ENCODE data around the gene LPP.
"Not testable (repeated sequence)": the region's sequence is repeated elsewhere in the genome, so short reads cannot be mapped to it uniquely, and the experiment has no call there.

The LPP gene

DNA sequence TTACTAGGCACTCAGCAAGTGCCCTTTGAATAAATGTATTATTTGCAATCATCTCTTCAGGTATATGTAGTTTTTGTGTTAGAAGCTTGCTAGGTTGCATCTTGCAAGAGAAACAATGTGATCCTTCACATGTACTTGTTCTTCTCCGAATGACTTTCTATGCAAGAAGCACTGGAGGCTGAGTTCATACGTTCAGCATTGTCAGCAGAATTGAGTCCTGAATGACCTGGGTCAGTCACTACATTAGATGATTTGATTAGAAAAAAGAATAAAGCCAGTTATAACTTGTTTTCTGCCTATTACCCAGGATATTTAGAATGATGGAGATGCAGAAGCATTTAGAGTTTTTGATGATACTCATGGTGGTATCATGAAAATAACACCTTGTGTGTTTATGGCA, 538.7 kb downstream of the LPP start:
- DNase-seq = no peak
- Histone ChIP-seq H3K4me3 (ENCODE audit: insufficient read depth, low read depth, low read length, poor library complexity, severe bottlenecking) (no peak overlapping the region), H3K4me1 (ENCODE audit: control insufficient read depth, insufficient read depth, low read length, poor library complexity, severe bottlenecking) (no peaks in the 10 kb centered on the region), H3K27me3 (replicated peaks; ENCODE audit: control insufficient read depth, insufficient read depth, low read length, poor library complexity, severe bottlenecking) (no peaks in the 10 kb centered on the region), H3K9me3 (ENCODE audit: control insufficient read depth, low read length) (no peaks in the 10 kb centered on the region), H3K36me3 (ENCODE audit: control insufficient read depth, insufficient read depth, low read length) (no peaks in the 10 kb centered on the region), H3K27ac (ENCODE audit: insufficient read depth, low read length, poor library complexity, severe bottlenecking) (no peak overlapping the region)

DNA sequence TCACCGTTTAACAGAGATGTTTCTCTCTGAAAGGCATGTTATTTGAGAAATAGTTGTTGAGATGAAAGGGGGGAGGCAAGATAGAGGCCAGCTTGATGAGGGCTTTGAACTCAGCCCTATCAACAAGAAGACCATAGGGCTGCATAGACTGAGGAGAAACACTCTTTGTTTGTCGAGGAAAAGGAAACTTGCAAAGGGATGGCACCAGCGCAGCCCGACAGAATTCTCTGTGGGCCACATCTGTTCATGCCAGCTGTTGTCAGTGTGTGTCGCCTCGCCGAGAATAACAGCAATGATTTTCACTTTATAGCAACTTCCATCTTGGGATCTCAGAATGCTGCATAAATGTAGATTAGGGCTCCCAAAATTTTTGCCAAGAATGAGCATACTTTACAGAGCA, 539.5 kb downstream of the LPP start:
- H3K4me1 ChIP-seq (ENCODE audit: control insufficient read depth, insufficient read depth, low read length, poor library complexity, severe bottlenecking) = no peaks in the 10 kb centered on the region
- no peaks in the 10 kb centered on the region for H3K27me3 ChIP-seq (replicated peaks; ENCODE audit: control insufficient read depth, insufficient read depth, low read length, poor library complexity, severe bottlenecking)
- no peaks in the 10 kb centered on the region for H3K9me3 ChIP-seq (ENCODE audit: control insufficient read depth, low read length)
- no peaks in the 10 kb centered on the region for H3K36me3 ChIP-seq (ENCODE audit: control insufficient read depth, insufficient read depth, low read length)
- no peak overlapping the region for H3K4me3 ChIP-seq (ENCODE audit: insufficient read depth, low read depth, low read length, poor library complexity, severe bottlenecking)
- DNase-seq = no peak
- no peak overlapping the region for H3K27ac ChIP-seq (ENCODE audit: insufficient read depth, low read length, poor library complexity, severe bottlenecking)

DNA sequence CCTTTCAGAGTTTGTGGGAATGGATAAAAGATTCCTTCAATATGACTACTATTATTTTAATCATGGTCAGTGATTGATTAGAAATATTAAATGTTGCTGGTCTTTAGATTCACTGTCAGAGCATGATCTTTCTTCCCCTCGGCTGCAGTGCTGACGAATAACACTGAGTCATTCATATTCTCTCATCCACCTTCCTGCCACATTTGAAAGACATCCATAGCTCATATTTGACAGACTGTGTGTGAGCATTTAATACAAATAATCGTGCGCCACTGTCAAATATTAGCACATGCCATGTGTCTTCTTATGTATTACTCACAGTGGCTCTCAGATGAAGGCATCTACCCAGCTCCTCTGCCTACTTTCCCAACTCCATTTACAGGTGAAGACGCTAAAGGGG, 541.3 kb downstream of the LPP start:
- DNase-seq = no peak

DNA sequence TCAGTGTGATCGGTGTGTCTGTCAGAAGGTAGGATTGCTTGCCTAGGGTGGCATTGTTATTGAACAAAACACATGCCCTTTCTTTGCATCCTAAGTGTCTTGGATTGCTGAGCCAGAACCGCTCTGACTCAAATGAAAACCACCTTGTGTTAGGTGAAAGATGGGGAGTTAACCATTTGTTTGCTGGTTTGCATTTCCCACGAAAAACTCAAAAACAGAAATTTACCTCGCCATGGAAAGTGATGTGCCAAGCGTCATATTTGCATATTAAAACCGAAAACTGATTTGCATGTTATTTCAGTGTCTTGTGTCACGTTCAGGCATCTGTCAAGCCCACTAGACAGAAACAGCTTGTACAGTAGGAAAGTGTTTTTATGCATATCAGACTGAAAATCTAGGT, 543.2 kb downstream of the LPP start:
- H3K36me3 ChIP-seq (ENCODE audit: control insufficient read depth, insufficient read depth, low read length) = no peaks in the 10 kb centered on the region
- H3K4me3 ChIP-seq (ENCODE audit: insufficient read depth, low read depth, low read length, poor library complexity, severe bottlenecking) = no peak overlapping the region
- H3K9me3 ChIP-seq (ENCODE audit: control insufficient read depth, low read length) = no peaks in the 10 kb centered on the region
- no peak overlapping the region for H3K27ac ChIP-seq (ENCODE audit: insufficient read depth, low read length, poor library complexity, severe bottlenecking)
- H3K27me3 ChIP-seq (replicated peaks; ENCODE audit: control insufficient read depth, insufficient read depth, low read length, poor library complexity, severe bottlenecking) = no peaks in the 10 kb centered on the region
- DNase-seq = no peak
- no peaks in the 10 kb centered on the region for H3K4me1 ChIP-seq (ENCODE audit: control insufficient read depth, insufficient read depth, low read length, poor library complexity, severe bottlenecking)

More for the DNA sequence above, 541.3 kb downstream of the LPP start:
- H3K4me3 ChIP-seq (ENCODE audit: insufficient read depth, low read depth, low read length, poor library complexity, severe bottlenecking) = no peak overlapping the region
- no peaks in the 10 kb centered on the region for H3K4me1 ChIP-seq (ENCODE audit: control insufficient read depth, insufficient read depth, low read length, poor library complexity, severe bottlenecking)
- no peaks in the 10 kb centered on the region for H3K9me3 ChIP-seq (ENCODE audit: control insufficient read depth, low read length)
- no peaks in the 10 kb centered on the region for H3K27me3 ChIP-seq (replicated peaks; ENCODE audit: control insufficient read depth, insufficient read depth, low read length, poor library complexity, severe bottlenecking)
- H3K27ac ChIP-seq (ENCODE audit: insufficient read depth, low read length, poor library complexity, severe bottlenecking) = no peak overlapping the region
- no peaks in the 10 kb centered on the region for H3K36me3 ChIP-seq (ENCODE audit: control insufficient read depth, insufficient read depth, low read length)

DNA sequence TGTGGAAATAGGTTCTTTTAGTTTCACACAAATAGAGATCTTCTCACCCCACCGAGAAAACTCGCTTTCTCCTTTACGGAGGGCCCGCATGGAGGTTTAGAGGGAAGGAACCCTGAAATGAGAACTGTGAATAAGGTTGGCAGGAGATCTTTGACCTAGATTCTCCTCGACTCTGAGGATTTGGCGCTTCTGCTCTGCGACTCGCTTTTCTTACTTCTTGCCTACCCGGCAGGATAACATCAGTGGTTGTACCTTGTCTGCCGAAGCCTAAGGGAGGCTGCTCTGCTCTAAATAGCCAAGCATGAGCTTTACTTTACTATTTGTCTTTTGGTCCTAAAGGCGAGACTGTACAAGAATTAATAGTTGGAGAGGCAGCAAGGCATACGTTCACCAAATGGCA, 544.5 kb downstream of the LPP start:
- H3K4me3 ChIP-seq (ENCODE audit: insufficient read depth, low read depth, low read length, poor library complexity, severe bottlenecking) = no peak overlapping the region
- no peak for DNase-seq
- H3K36me3 ChIP-seq (ENCODE audit: control insufficient read depth, insufficient read depth, low read length) = no peaks in the 10 kb centered on the region
- no peaks in the 10 kb centered on the region for H3K9me3 ChIP-seq (ENCODE audit: control insufficient read depth, low read length)
- no peaks in the 10 kb centered on the region for H3K4me1 ChIP-seq (ENCODE audit: control insufficient read depth, insufficient read depth, low read length, poor library complexity, severe bottlenecking)
- H3K27me3 ChIP-seq (replicated peaks; ENCODE audit: control insufficient read depth, insufficient read depth, low read length, poor library complexity, severe bottlenecking) = no peaks in the 10 kb centered on the region
- H3K27ac ChIP-seq (ENCODE audit: insufficient read depth, low read length, poor library complexity, severe bottlenecking) = no peak overlapping the region

DNA sequence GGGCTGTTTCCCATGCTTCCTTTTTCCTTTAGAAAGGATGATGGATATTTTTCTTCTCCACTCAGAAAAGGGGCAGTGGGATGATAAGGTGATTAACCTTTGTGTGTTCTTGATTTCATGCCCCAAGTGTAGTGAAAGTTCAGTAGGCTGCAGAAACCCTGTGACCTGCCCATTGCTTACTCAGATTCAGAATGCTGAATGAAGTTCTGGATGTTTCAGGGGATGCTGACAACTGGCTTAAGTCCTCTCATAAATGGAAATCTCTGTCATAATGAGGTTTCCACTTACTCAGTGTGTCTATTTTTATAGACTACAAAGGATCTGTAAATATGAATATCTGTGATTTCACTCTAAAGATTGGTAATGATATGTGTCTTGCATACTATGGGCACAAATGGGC, 546.5 kb downstream of the LPP start:
- Histone ChIP-seq H3K27me3 (replicated peaks; ENCODE audit: control insufficient read depth, insufficient read depth, low read length, poor library complexity, severe bottlenecking) (no peaks in the 10 kb centered on the region), H3K9me3 (ENCODE audit: control insufficient read depth, low read length) (no peaks in the 10 kb centered on the region), H3K4me3 (ENCODE audit: insufficient read depth, low read depth, low read length, poor library complexity, severe bottlenecking) (no peak overlapping the region)

DNA sequence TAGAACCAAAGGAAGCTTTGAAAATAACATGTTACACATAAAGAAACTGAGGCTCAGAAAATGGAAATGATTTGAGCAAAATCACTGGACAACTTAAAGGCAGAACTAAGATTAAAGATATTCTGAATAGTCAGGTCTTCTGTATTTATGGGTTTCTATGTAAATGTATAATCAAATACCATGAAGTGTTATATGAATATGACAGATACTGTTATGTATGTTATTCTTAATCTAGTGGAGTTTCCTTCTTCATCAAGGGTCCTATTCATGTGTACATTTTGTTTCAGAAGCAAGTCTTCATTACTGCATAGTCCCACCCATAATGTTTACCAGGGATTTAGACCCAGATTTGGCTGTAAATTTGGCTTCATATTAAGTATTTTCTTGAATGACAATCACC, 547.0 kb downstream of the LPP start:
- H3K27ac ChIP-seq (ENCODE audit: insufficient read depth, low read length, poor library complexity, severe bottlenecking) = no peak overlapping the region
- H3K36me3 ChIP-seq (ENCODE audit: control insufficient read depth, insufficient read depth, low read length) = no peaks in the 10 kb centered on the region
- DNase-seq = no peak
- H3K27me3 ChIP-seq (replicated peaks; ENCODE audit: control insufficient read depth, insufficient read depth, low read length, poor library complexity, severe bottlenecking) = no peaks in the 10 kb centered on the region
- no peaks in the 10 kb centered on the region for H3K9me3 ChIP-seq (ENCODE audit: control insufficient read depth, low read length)
- no peak overlapping the region for H3K4me3 ChIP-seq (ENCODE audit: insufficient read depth, low read depth, low read length, poor library complexity, severe bottlenecking)
- H3K4me1 ChIP-seq (ENCODE audit: control insufficient read depth, insufficient read depth, low read length, poor library complexity, severe bottlenecking) = no peaks in the 10 kb centered on the region

More for the DNA sequence above, 546.5 kb downstream of the LPP start:
- DNase-seq = no peak
- Histone ChIP-seq H3K4me1 (ENCODE audit: control insufficient read depth, insufficient read depth, low read length, poor library complexity, severe bottlenecking) (no peaks in the 10 kb centered on the region), H3K36me3 (ENCODE audit: control insufficient read depth, insufficient read depth, low read length) (no peaks in the 10 kb centered on the region), H3K27ac (ENCODE audit: insufficient read depth, low read length, poor library complexity, severe bottlenecking) (no peak overlapping the region)

DNA sequence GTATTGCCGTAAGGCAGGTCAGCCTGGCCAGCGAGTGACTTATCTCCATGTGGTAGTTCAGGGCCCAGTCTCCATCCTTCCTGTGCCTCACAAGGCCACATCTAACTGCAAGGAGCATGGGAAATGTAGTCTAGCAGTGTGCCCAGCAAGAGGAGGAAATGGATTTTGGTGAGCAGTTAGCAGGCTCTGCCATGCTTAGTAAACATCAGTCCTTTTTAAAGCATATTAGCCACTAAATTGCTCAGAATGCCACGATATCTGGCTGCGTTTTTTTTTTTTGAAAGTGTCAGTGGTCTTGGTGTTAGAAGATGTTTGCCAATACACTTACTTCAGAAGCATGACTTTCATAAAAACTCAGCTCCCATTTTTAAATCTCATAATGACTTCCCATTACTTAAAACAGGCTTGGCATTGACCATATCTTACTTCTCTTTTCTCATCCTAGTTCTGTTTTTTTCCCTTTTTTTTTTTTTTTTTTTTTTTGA, 547.6 kb downstream of the LPP start:
- no peaks in the 10 kb centered on the region for H3K4me1 ChIP-seq (ENCODE audit: control insufficient read depth, insufficient read depth, low read length, poor library complexity, severe bottlenecking)
- no peak overlapping the region for H3K27ac ChIP-seq (ENCODE audit: insufficient read depth, low read length, poor library complexity, severe bottlenecking)
- no peaks in the 10 kb centered on the region for H3K36me3 ChIP-seq (ENCODE audit: control insufficient read depth, insufficient read depth, low read length)
- H3K4me3 ChIP-seq (ENCODE audit: insufficient read depth, low read depth, low read length, poor library complexity, severe bottlenecking) = no peak overlapping the region
- H3K27me3 ChIP-seq (replicated peaks; ENCODE audit: control insufficient read depth, insufficient read depth, low read length, poor library complexity, severe bottlenecking) = no peaks in the 10 kb centered on the region
- H3K9me3 ChIP-seq (ENCODE audit: control insufficient read depth, low read length) = no peaks in the 10 kb centered on the region
- DNase-seq = no peak

DNA sequence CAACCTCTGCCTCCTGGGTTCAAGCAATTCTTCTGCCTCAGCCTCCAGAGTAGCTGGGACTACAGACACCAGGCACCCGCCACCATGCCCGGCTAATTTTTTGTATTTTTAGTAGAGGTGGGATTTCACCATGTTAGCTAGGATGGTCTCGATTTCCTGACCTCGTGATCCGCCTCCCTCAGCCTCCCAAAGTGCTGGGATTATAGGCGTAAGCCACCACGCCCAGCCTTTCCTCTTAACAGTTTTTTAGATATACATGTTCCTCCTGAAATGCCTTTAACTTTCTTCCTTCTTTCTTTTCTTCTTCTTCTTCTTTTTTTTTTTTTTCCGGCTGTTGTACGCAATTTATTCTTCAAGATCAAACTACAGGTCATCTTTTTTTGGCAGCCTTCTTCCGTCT, 548.1 kb downstream of the LPP start:
- DNase-seq; H3K4me3 ChIP-seq (ENCODE audit: insufficient read depth, low read depth, low read length, poor library complexity, severe bottlenecking); H3K27me3 ChIP-seq (replicated peaks; ENCODE audit: control insufficient read depth, insufficient read depth, low read length, poor library complexity, severe bottlenecking); H3K36me3 ChIP-seq (ENCODE audit: control insufficient read depth, insufficient read depth, low read length); H3K4me1 ChIP-seq (ENCODE audit: control insufficient read depth, insufficient read depth, low read length, poor library complexity, severe bottlenecking); H3K27ac ChIP-seq (ENCODE audit: insufficient read depth, low read length, poor library complexity, severe bottlenecking); H3K9me3 ChIP-seq (ENCODE audit: control insufficient read depth, low read length): not testable (repeated sequence)

DNA sequence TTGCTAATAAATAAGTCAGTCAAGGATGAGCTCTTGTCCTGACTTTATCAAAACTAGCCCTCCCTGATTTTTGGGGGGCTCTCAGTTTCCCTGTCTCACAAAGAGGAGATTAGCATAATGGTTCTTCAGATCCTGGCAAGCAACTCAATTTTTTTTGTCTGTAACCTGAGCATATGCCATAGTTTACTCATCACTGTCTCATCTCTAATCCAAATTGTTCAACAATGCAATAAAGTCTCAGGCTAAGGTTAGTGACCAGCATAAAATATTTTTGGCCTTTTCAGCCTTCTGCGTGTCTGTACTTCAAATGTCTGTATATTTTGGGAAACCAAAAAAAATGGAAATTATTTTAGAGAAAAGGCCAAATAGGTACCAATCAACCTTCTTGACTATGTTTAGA, 552.2 kb downstream of the LPP start:
- Histone ChIP-seq H3K27ac (ENCODE audit: insufficient read depth, low read length, poor library complexity, severe bottlenecking) (no peak overlapping the region), H3K4me3 (ENCODE audit: insufficient read depth, low read depth, low read length, poor library complexity, severe bottlenecking) (no peak overlapping the region), H3K27me3 (replicated peaks; ENCODE audit: control insufficient read depth, insufficient read depth, low read length, poor library complexity, severe bottlenecking) (no peaks in the 10 kb centered on the region), H3K9me3 (ENCODE audit: control insufficient read depth, low read length) (no peaks in the 10 kb centered on the region), H3K4me1 (ENCODE audit: control insufficient read depth, insufficient read depth, low read length, poor library complexity, severe bottlenecking) (no peaks in the 10 kb centered on the region), H3K36me3 (ENCODE audit: control insufficient read depth, insufficient read depth, low read length) (no peaks in the 10 kb centered on the region)
- no peak for DNase-seq

DNA sequence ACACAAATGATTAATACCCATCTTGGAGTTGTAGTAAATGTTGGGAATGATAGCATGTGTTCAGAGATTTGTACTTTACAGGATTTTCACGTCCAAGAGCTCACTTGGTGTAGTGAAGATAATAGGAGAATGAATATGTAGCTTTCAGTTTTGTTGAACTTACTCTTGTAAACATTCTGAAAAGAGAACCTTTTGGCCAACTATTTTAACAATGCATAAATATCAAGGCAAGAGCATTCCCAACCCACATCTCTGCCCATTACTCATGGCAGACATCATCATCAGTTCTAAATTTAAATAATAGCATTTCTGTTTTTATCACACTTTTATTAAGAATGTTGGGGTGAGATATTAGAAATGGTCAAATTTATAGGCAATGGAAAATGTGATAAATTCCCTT, 552.6 kb downstream of the LPP start:
- DNase-seq = no peak
- H3K4me1 ChIP-seq (ENCODE audit: control insufficient read depth, insufficient read depth, low read length, poor library complexity, severe bottlenecking) = no peaks in the 10 kb centered on the region
- no peak overlapping the region for H3K4me3 ChIP-seq (ENCODE audit: insufficient read depth, low read depth, low read length, poor library complexity, severe bottlenecking)
- no peaks in the 10 kb centered on the region for H3K36me3 ChIP-seq (ENCODE audit: control insufficient read depth, insufficient read depth, low read length)
- H3K27me3 ChIP-seq (replicated peaks; ENCODE audit: control insufficient read depth, insufficient read depth, low read length, poor library complexity, severe bottlenecking) = no peaks in the 10 kb centered on the region
- no peaks in the 10 kb centered on the region for H3K9me3 ChIP-seq (ENCODE audit: control insufficient read depth, low read length)
- no peak overlapping the region for H3K27ac ChIP-seq (ENCODE audit: insufficient read depth, low read length, poor library complexity, severe bottlenecking)
